Cardiac fibroblast (primary cell): ENCODE measurements around the gene ARHGEF3.

Source experiments
- DNase-seq, 2 donors: peaks; one replicate each; pipeline versions ENCODE4 v3.0.0 to v3.0.0-alpha.2; 2010; ENCODE audit warnings: low read depth in 2 of 2
- H3K4me3 ChIP-seq, 2 donors: replicated peaks in 1 of 2; 1 replicate in 1 of 2; 2 replicates in 1 of 2; pipeline ENCODE4 v1.5.1; 2011; ENCODE audit warnings: low read depth in 2 of 2, low read length in 2 of 2, mild to moderate bottlenecking in 2 of 2, moderate library complexity in 1 of 2
- CTCF ChIP-seq: IDR thresholded peaks from one replicate; pipeline ENCODE4 v1.5.1; 2011; ENCODE audit warnings: low read depth, mild to moderate bottlenecking, low read length, inconsistent platforms

ARHGEF3 gene

DNA sequence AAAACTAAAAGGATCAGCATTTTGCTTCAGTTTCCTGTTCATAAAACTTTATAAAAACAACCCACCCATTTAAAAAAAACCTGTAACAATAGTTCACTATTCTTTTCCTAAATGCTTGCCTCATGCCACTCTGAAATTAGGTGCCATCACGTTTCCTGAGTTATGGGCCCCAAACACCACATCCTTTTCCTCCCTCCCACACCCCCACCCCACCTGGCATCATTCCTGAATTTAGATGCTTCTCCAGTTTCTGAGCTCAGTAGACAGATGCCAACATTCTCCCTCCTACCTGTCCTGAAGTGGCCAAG is 11.9 kb upstream of the ARHGEF3 start:
- no peak for TF ChIP-seq CTCF
- DNase-seq, result no peak
- no peak overlapping the region for H3K4me3 ChIP-seq

DNA sequence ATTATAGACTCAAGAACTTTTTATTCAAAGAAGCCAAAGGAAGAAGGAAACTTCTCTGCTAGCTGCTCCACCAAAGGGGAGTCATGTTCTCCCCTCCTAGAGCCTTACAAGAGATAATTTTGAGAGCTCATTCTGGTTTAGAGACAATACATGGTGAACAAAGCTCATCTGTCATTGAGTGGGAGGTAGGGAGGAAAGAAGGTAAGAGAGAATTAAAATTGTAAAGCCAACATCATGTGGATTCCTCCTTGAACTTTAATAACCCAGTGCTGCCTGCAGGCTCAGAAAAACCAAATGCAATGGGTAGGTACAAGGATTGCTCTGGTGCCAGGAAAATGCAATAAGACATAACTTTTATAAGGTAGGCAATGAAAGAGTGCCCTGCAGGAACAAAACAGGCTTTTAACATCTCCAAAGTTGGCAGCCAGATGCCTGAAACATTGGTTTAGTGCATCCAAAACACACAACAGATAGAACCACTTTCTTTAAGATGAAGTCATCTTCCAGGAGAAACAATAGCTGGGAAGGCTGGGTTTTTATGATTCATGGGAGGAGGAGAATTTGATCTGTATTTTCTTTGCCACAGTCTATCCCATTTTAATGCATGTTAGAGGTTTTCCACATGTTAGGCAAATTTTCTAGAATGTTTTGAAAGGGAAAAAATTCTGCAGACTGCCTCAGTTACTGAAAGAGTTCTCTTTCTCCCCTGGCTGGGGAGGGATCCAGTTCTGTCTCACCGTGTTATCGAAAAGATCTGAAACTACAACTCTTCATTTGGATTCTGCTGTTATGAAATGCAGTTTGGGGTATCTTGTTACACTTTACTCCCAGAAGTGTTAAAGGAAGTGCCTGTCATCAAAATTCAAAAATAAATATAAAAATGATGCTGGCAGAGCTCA is 11.3 kb upstream of the ARHGEF3 start:
- no peak for TF ChIP-seq CTCF
- peak; percentile 66 to 69 for DNase-seq
- H3K4me3 ChIP-seq, result peak overlapping the region in 1 of 2 donors; percentile 2

GRCh38 chr3:56811546-56812202 is 9.9 kb upstream of the ARHGEF3 start:
- H3K4me3 ChIP-seq, result no peak overlapping the region
- DNase-seq, result no peak
- no peak for TF ChIP-seq CTCF

DNA sequence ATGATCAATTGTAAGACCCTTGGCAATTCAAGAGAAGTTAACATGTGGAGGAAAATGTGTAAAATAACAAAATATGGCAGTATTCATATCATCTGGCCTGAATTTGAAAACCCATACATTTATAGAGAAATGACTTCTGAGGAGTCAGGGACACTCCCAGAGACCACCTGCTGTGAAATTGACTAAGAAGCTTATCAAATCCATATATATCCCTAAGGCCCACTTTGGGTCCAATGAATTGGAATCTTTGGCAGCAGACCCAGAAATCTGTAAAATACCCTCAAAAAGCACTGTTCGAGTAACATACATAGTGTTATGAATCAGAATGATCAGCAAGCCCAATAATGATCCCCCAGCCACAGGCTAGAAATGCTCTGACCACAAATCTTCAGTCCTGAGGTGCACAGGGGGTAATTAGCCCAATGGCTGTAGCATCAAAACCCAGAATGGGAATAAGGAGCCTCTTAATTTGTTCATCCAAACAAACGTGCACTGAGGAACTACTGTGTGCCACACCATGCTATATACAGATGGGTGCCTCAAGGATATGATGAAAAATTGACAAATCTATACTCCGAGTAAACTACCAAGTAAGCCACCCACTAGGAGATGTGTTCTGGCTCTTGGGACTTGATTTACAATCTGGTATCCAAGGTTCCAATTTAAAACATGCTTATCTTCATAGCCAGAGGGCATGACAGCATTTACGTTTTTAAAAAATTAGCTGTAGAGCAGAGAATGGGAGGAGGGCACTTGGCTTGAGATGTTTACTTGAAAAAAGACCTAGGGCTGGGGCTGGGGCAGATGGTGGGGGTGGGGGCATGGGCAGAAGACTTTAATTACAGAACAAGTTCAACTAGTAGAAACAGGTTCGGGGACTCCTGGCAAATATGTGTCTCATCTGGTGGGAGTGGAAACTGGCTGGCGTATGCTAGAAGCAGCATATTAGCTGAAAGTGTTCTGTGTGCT is 9.1 kb upstream of the ARHGEF3 start:
- H3K4me3 ChIP-seq, result no peak overlapping the region
- no peak for DNase-seq
- no peak for TF ChIP-seq CTCF

GRCh38 chr3:56806407-56806806 is 4.7 kb upstream of the ARHGEF3 start:
- no peak for TF ChIP-seq CTCF

DNA sequence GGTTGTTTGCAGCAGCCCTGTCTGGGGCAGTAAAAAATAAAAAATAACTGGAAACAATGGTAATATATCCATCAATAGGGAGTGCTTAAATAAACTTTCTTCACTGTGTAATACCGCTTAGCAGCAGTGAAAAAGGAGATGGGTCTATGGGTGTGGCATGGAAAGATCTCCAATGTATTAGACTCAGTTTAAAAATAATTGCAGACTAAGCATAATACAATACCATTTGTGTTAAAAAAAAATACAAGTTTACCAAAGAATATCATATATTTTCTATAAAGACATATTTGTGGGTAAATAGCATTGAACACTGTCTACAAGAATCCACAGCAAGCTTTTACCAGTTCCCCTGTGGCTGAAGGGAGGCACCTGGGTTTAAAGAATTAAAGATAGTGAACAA is 1.0 kb upstream of the ARHGEF3 start:
- no peak for TF ChIP-seq CTCF
- no peak overlapping the region for H3K4me3 ChIP-seq
- no peak for DNase-seq

More at GRCh38 chr3:56806407-56806806, 4.7 kb upstream of the ARHGEF3 start:
- DNase-seq, result no peak
- H3K4me3 ChIP-seq, result no peak overlapping the region
